Naive thymus-derived CD8-positive, alpha-beta T cell (primary cell): ENCODE data around the gene FAM168A. TPM values are rescaled to one million over a fixed set of nuclear protein-coding genes. Genes with fewer than 3 reads are reported as not detected.

ENCODE experiments used
- ATAC-seq, 2 donors: fragments of 150-1000 bp; cut with Tn5 transposase in 1 of 2; sonication (Bioruptor Pico), chemical (Tn5 transposase) in 1 of 2; 1 replicate in 1 of 2; 2 replicates in 1 of 2; pipeline ENCODE4 v1.10.0; 2021; ENCODE audit warnings: mild to moderate bottlenecking in 2 of 2, moderate library complexity in 2 of 2
- POLR2A ChIA-PET: fragments of 350-600 bp; sonication (Branson Sonifier 250); formaldehyde crosslinking; loops from one replicate; lab custom pipeline; 2021; ENCODE audit warnings: antibody characterized with exemption; lab: Charles Lee
- DNase-seq, 10 donors: peaks; one replicate each; pipeline versions ENCODE4 v3.0.0 to v3.0.0-alpha.2; 2020 to 2022
- H3K27ac Mint-ChIP-seq, 10 donors: one replicate each; pipeline ENCODE4 v1.8.0; 2020 to 2022; ENCODE audit warnings: mild to moderate bottlenecking in 10 of 10, mixed read lengths in 10 of 10, moderate library complexity in 4 of 10, inconsistent platforms in 1 of 10
- H3K27me3 Mint-ChIP-seq, 5 donors: one replicate each; pipeline ENCODE4 v1.8.0; 2021 to 2022; ENCODE audit warnings: mixed read lengths in 5 of 5
- H3K36me3 Mint-ChIP-seq, 3 donors: one replicate each; pipeline ENCODE4 v1.8.0; 2020 to 2022; ENCODE audit warnings: mixed read lengths in 3 of 3, mild to moderate bottlenecking in 2 of 3, inconsistent platforms in 1 of 3
- H3K4me1 Mint-ChIP-seq, 4 donors: one replicate each; pipeline ENCODE4 v1.8.0; 2021 to 2022; ENCODE audit warnings: mixed read lengths in 4 of 4
- H3K4me3 Mint-ChIP-seq, 10 donors: one replicate each; pipeline ENCODE4 v1.8.0; 2020 to 2022; ENCODE audit warnings: mild to moderate bottlenecking in 10 of 10, mixed read lengths in 10 of 10, moderate library complexity in 6 of 10, inconsistent platforms in 1 of 10
- H3K9me3 Mint-ChIP-seq, 9 donors: one replicate each; pipeline ENCODE4 v1.8.0; 2020 to 2022; ENCODE audit warnings: mixed read lengths in 9 of 9, mild to moderate bottlenecking in 3 of 9, inconsistent platforms in 1 of 9, moderate library complexity in 1 of 9
- polyA plus RNA-seq, 3 donors: library from polyadenylated mRNA; unstranded; fragments of 300-500 nt; fragmentation: Illumina TruSeq; gene quantifications; one replicate each; pipeline ENCODE4 v1.2.3, GENCODE V29; 2021
- total RNA-seq, 8 experiments: library from RNA in 2 of 8; stranded (reverse) in 2 of 8; gene quantifications; one replicate each; pipeline ENCODE4 v1.2.3 and lab custom pipeline; 2021 to 2026

FAM168A gene
- total and polyA plus RNA-seq, 5 experiments from 2014 or later: 2.6 to 21.7 (median 5.0) TPM

DNA sequence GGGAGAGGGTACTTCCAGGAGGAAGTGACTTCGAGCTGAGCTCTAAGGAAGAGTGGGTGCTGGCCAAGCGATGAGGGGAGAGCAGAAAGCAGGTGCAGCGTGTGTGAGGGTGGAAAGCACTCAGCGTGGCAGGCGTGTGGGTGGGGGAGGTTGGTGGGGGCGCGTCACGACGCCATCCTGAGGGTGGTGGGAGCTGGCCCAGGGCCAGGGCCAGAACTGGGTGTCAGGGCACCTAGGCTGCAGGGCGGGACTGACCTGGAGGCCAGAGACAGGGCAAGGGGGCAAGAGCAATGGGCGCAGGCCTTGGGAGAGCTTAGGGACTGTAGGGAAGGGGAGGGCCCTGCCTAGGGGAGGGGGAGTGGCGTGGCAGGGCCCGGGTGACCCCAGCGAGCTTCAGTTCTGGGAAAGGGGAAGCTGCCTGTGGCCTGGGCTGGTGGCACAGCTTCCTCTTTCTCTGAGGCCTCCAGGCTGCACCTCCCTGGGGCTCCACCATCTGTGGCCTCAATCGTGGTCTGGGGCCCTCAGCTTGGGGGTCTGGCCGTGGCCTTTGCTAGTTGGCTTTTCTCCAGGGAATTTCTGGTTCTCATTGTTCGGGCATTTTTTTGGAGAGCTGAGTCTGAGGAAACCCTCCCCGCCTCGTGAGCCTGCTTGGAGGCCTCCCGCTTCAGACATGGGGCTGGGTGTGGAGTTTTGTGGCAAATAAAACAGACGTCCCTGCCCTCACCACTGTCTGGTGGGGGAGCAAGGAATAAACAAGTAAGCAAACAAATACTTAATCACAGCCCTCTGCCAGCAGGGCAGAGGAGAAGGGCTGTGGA, 212.8 kb downstream of the FAM168A start:
- Mint-ChIP-seq H3K9me3 (no peaks in the 10 kb centered on the region), H3K4me3 (peak overlapping the region in 9 of 10 donors; percentile 17 to 75 (median 63)), H3K36me3 (peaks cover 0 to 5% (median 0%) of the 10 kb centered on the region in 3 donors), H3K27me3 (no peaks in the 10 kb centered on the region), H3K27ac (peak overlapping the region in 9 of 10 donors; percentile 60 to 88 (median 77)), H3K4me1 (peaks cover 40 to 86% (median 78%) of the 10 kb centered on the region in 4 donors)
- POLR2A ChIA-PET: interaction anchor here (0.8 to 1.2 kb wide), 4 partner anchors 9 to 22 kb away, joined by 3 to 7 read pairs (median 4); no protein-coding TSS in a partner anchor
- ATAC-seq (peak; percentile 32 to 57), DNase-seq (peak in 1 of 10 donors; percentile 48)

DNA sequence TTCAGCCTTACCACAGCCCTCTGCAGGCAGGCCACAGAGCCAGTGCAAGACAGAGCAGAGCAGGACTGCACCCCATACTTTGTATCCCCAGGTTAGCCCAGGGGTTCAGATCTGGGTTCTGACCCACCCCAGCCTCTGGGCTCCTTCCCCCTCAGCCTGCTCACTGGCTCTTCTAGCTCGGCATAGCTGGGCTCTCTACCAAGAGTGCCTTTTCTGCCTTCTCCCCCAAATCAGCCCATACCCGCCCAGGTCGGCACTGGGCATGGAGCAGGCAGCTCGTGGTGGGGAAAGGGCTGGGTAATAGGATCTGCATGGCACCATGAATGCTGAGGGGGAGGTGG, 213.4 kb downstream of the FAM168A start:
- peak overlapping the region in 9 of 10 donors; percentile 43 to 88 (median 77) for H3K27ac Mint-ChIP-seq
- H3K4me1 Mint-ChIP-seq: peaks cover 39 to 87% (median 80%) of the 10 kb centered on the region in 4 donors
- peak overlapping the region; percentile 9 to 75 (median 52) for H3K4me3 Mint-ChIP-seq
- DNase-seq (no peak), ATAC-seq (no peak)
- H3K9me3 Mint-ChIP-seq: no peaks in the 10 kb centered on the region
- POLR2A ChIA-PET: interaction anchor here (0.5 to 1.2 kb wide), 4 partner anchors 10 to 938 kb away, joined by 3 to 7 read pairs (median 5); no protein-coding TSS in a partner anchor
- peaks cover 0 to 3% (median 0%) of the 10 kb centered on the region in 3 donors for H3K36me3 Mint-ChIP-seq
- no peaks in the 10 kb centered on the region for H3K27me3 Mint-ChIP-seq

DNA sequence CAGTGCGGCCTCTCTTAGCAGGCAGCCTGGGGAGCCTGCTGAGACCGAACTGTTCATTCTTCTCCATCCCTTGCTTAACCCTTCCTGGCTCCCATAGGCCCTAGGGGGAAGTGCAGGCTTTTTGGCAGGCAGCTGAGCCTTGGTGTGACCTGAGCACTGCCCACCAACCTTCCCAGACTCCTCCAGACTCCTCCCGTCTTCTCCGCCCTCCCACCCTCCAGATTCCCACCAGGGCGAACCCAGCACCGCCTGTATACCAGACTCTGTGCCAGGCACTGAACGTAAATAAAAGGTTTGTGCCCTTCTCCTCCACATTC, 213.8 kb downstream of the FAM168A start:
- Mint-ChIP-seq H3K4me3 (peak overlapping the region in 8 of 10 donors; percentile 7 to 75 (median 47)), H3K27ac (peak overlapping the region in 8 of 10 donors; percentile 56 to 88 (median 78)), H3K36me3 (peaks cover 0 to 3% (median 0%) of the 10 kb centered on the region in 3 donors), H3K4me1 (peaks cover 38 to 88% (median 81%) of the 10 kb centered on the region in 4 donors), H3K9me3 (no peaks in the 10 kb centered on the region), H3K27me3 (no peaks in the 10 kb centered on the region)
- POLR2A ChIA-PET: interaction anchor here (0.5 to 1.2 kb wide), 2 partner anchors 9 to 938 kb away, joined by 4 to 7 read pairs; no protein-coding TSS in a partner anchor
- no peak for ATAC-seq
- no peak for DNase-seq

DNA sequence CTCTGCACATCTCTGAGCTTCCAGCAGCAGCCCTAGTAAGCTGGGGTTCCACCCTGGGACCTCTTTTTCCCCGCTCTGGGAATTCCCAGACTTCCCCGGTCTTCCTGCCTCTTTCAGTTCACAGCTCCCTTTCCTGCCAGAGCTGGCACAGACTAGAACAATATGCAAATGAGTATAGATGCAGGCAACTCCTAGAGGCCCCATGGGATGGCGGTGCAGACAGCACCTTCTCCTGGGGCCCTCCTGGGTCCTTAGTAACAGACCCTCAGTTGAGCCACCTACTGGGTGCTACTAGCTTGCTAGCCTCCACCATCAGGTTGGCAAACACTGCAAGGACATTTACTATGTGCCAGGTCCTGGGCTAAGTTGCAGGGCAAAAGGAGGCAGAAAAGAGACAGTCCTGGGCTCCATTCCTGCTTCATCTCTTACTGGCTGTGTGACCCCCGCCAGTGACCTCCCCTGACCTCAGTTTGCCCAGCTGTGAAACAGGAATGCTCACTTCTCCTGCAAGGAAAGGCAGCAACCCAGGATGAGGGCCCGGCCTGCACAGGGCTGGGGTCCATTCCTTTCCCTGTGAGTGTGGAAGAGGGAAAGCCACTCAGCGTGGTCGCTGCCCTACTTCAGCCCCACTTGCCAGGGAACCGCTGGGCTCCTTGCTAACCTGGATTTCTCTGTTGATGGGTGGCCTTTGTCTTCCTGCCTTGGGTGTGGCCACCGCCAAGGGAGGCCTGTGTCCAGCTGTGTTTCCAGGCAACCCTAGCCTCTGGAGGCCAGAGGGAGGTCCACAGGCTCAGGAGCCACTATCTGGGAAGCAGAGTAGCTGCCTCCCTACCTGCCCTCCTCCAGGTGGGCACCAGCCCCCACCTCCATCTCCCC, 214.4 kb downstream of the FAM168A start:
- H3K4me3 Mint-ChIP-seq: peak overlapping the region in 3 of 10 donors; percentile 53 to 75 (median 64)
- DNase-seq: no peak

DNA sequence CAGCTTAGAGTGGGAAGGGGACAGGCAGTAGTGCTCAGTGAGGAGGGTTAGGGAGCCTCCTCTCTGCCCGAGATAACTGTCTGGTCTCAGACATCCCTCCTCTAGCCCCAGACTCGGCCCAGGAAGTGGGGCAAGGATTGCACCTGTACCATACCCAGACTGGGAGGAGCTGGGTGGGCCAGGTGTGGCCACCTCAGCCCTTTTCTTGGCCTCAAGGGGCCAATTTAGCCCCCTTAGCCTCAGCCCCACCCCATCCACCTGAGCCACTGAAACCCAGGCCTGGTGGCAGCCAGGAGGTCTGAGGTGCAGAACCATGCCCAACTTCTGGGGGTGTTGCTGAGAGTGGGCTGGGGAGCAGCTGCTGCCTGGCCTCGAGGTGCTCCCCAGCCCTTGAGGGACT, 215.2 kb downstream of the FAM168A start:
- no peak for ATAC-seq
- peak overlapping the region in 4 of 10 donors; percentile 43 to 87 (median 80) for H3K27ac Mint-ChIP-seq
- no peaks in the 10 kb centered on the region for H3K27me3 Mint-ChIP-seq
- POLR2A ChIA-PET: interaction anchor here (1.2 kb wide), 1 partner anchor 17 kb away, joined by 3 read pairs; no protein-coding TSS in a partner anchor
- H3K4me3 Mint-ChIP-seq: no peak overlapping the region
- H3K4me1 Mint-ChIP-seq: peaks cover 37 to 91% (median 86%) of the 10 kb centered on the region in 4 donors
- no peak for DNase-seq
- peaks cover 0 to 3% (median 0%) of the 10 kb centered on the region in 3 donors for H3K36me3 Mint-ChIP-seq
- H3K9me3 Mint-ChIP-seq: no peaks in the 10 kb centered on the region

More for the DNA sequence above, 214.4 kb downstream of the FAM168A start:
- ATAC-seq: no peak
- no peaks in the 10 kb centered on the region for H3K27me3 Mint-ChIP-seq
- no peaks in the 10 kb centered on the region for H3K9me3 Mint-ChIP-seq
- peaks cover 0 to 3% (median 0%) of the 10 kb centered on the region in 3 donors for H3K36me3 Mint-ChIP-seq
- peak overlapping the region in 7 of 10 donors; percentile 40 to 87 (median 75) for H3K27ac Mint-ChIP-seq
- POLR2A ChIA-PET: interaction anchor here (0.5 to 1.2 kb wide), 3 partner anchors 9 to 937 kb away, joined by 3 to 4 read pairs (median 3); no protein-coding TSS in a partner anchor
- peaks cover 39 to 91% (median 85%) of the 10 kb centered on the region in 4 donors for H3K4me1 Mint-ChIP-seq

DNA sequence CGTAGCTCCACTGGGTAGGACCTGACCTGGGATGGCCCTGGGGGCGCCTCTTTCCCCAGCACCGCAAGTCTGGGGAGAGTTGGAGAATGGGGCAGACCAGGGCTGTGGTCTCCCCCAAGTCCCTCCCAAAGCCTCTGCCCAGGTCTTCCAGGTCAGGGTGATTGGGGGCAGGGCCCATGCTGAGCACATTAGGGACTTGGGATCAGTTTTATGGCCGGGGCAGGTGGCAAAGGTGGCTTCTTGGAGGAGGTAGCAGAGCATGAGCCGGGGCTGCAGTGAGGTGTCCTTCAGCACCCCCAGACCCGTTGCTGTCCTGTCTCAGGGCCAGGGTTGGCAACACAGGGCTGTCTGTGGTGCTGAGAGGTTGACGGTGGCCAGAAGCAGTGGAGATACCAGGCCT, 215.7 kb downstream of the FAM168A start:
- H3K4me3 Mint-ChIP-seq: peak overlapping the region in 2 of 10 donors; percentile 6 to 19
- H3K36me3 Mint-ChIP-seq: peaks cover 0 to 3% (median 0%) of the 10 kb centered on the region in 3 donors
- ATAC-seq: no peak
- POLR2A ChIA-PET: no interaction called here
- H3K4me1 Mint-ChIP-seq: peaks cover 37 to 91% (median 87%) of the 10 kb centered on the region in 4 donors
- DNase-seq: no peak
- peak overlapping the region in 5 of 10 donors; percentile 21 to 87 (median 52) for H3K27ac Mint-ChIP-seq
- H3K9me3 Mint-ChIP-seq: no peaks in the 10 kb centered on the region
- H3K27me3 Mint-ChIP-seq: no peaks in the 10 kb centered on the region

DNA sequence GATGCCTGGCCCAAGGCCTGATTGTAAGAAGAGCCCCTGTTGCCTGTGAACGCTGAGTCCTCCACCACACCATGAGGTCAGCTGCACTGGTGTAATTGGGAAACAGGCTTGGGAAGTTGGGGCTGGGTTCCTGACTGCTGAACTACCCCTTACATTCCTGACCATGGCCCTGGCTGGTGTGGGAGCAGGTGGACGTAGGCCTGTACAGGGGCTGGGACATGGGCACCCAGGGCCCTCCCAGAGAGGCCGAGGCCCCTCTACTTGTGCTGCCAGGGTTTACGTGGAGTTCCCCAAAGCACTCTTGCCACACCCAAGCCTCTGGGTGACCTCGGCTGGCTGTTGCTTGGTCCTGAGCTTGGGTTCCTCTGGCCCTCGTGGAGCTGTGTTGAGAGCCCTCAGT, 216.3 kb downstream of the FAM168A start:
- H3K4me3 Mint-ChIP-seq: peak overlapping the region in 1 of 10 donors; percentile 24
- DNase-seq (no peak), ATAC-seq (no peak)
- peaks cover 39 to 88% (median 85%) of the 10 kb centered on the region in 4 donors for H3K4me1 Mint-ChIP-seq
- H3K27ac Mint-ChIP-seq: peak overlapping the region in 4 of 10 donors; percentile 21 to 90 (median 45)
- H3K27me3 Mint-ChIP-seq: no peaks in the 10 kb centered on the region
- POLR2A ChIA-PET: no interaction called here
- H3K9me3 Mint-ChIP-seq: no peaks in the 10 kb centered on the region
- peaks cover 0 to 3% (median 0%) of the 10 kb centered on the region in 3 donors for H3K36me3 Mint-ChIP-seq

DNA sequence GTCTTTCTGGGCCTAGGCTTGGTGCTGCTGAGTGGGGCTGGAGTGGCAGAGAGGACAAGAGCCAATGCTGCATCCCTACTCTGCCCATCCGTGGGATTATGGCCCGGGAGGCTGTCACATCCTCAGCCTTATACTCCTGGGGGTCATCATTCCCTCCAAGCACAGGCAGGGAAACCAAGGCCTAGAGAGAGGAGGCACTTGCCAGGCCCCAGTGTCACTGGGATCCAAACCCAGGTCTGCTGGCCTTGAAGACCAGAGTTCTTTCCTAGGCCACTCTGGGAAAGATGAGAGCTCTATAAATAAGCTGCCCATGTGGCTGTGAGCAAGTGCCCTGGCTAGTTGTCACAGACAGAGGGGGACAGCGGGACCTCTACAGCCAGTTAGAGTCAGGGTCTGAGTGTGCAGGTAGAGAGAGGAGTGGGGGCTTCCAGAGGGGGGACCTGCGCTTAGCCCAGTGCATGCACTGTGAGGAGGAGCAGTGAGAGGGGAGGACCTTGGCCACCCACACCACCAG, 217.0 kb downstream of the FAM168A start:
- DNase-seq (no peak), ATAC-seq (no peak)
- Mint-ChIP-seq H3K36me3 (peaks cover 0 to 3% (median 0%) of the 10 kb centered on the region in 3 donors), H3K27ac (peak overlapping the region in 3 of 10 donors; percentile 22 to 90 (median 46)), H3K4me3 (peak overlapping the region in 1 of 10 donors; percentile 19), H3K27me3 (no peaks in the 10 kb centered on the region), H3K9me3 (no peaks in the 10 kb centered on the region), H3K4me1 (peaks cover 36 to 83% (median 79%) of the 10 kb centered on the region in 4 donors)
- POLR2A ChIA-PET: no interaction called here

DNA sequence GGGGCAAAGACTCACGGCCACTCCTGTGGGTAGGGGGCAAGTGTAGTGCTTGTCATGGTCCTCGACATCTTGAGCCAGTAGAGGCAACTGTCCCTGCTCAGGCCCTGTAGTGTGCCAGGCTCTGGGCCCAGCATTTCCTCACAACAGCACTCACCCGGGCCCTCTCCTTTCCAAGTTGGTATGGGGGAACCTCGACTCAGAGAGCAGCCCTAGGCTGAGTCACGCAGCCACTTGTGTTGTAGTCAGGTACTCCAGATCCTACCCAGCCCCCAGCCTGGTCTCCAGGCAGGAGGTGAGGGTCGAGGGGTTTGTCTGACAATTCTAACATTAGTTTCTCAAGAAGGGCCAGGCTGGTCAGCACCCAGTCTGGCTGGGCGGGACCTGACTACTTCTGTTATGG, 217.6 kb downstream of the FAM168A start:
- DNase-seq: no peak
- Mint-ChIP-seq H3K27me3 (no peaks in the 10 kb centered on the region), H3K36me3 (peaks cover 0 to 3% (median 0%) of the 10 kb centered on the region in 3 donors), H3K4me1 (peaks cover 38 to 83% (median 78%) of the 10 kb centered on the region in 4 donors), H3K9me3 (no peaks in the 10 kb centered on the region), H3K4me3 (peak overlapping the region in 1 of 10 donors; percentile 42), H3K27ac (peak overlapping the region in 3 of 10 donors; percentile 46 to 90 (median 81))
- ATAC-seq: no peak
- POLR2A ChIA-PET: no interaction called here

DNA sequence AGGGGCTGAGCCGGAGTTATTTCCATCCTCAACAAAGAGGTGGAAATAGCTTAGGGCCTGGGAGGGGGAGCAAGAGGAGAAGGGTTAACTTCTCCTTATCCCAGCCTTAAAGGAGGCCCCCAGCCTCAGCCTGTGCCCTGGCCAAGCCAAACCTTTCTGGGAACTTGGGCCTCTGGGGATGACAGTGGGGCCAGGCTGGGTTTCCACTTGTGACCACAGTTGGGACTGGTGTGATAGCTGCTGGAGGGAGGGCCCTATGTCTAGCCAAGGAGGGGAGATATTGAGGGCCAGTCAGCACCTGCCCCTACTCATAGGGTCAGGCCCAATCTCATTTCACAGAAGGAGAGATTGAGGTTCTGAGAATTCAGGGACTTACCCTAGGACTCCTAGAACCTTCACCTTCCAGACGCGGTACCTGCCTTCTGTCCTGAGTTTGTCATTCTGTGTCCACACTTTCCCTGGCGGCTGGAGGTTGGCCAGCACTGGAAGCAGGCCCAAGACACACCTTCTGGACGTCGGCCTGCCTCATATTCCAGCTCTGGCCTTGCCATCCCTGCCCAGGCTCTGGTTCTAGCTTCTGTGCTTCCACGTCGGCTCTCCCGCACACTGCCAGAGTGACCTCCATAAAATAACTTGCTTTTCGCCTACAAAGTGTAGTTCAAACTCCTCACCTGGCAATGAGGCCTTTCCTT, 218.6 kb downstream of the FAM168A start:
- Mint-ChIP-seq H3K27me3 (no peaks in the 10 kb centered on the region), H3K27ac (peak overlapping the region in 9 of 10 donors; percentile 16 to 98 (median 69)), H3K36me3 (peaks cover 0 to 3% (median 0%) of the 10 kb centered on the region in 3 donors), H3K4me3 (peak overlapping the region in 6 of 10 donors; percentile 15 to 95 (median 59)), H3K9me3 (no peaks in the 10 kb centered on the region), H3K4me1 (peaks cover 31 to 77% (median 71%) of the 10 kb centered on the region in 4 donors)
- DNase-seq: no peak
- POLR2A ChIA-PET: interaction anchor here (1.0 to 1.2 kb wide), 2 partner anchors 9 to 13 kb away, joined by 3 read pairs; no protein-coding TSS in a partner anchor
- no peak for ATAC-seq
